NCI-H82 treated with DMSO at 0.1 percent for 48 hours (cell line): ENCODE data around the gene OFD1.

Experiments used
- DNase-seq: peaks from one replicate; lab custom pipeline; 2025; ENCODE audit not compliant: unreplicated experiment; lab: John Stamatoyannopoulos, UW

OFD1 gene

GRCh38 chrX:13793897-13794296, 59.3 kb downstream of the OFD1 start:
- no peak for DNase-seq

- DNase-seq, result no peak
Observed at GRCh38 chrX:13794417-13794816, 59.9 kb downstream of the OFD1 start.

- no peak for DNase-seq
Observed at GRCh38 chrX:13797512-13797911, 63.0 kb downstream of the OFD1 start.

GRCh38 chrX:13798184-13798583, 63.6 kb downstream of the OFD1 start:
- no peak for DNase-seq

GRCh38 chrX:13803116-13803515, 68.6 kb downstream of the OFD1 start:
- DNase-seq, result no peak

- DNase-seq, result no peak
Observed at GRCh38 chrX:13805241-13805640, 70.7 kb downstream of the OFD1 start.

- peak; percentile 38 for DNase-seq
Observed at GRCh38 chrX:13808293-13808692, 73.7 kb downstream of the OFD1 start.

- DNase-seq, result no peak
Observed at GRCh38 chrX:13808865-13809264, 74.3 kb downstream of the OFD1 start.

GRCh38 chrX:13815664-13816063, 81.1 kb downstream of the OFD1 start:
- no peak for DNase-seq

GRCh38 chrX:13816176-13816575, 81.6 kb downstream of the OFD1 start:
- DNase-seq, result no peak

GRCh38 chrX:13816643-13817627, 82.4 kb downstream of the OFD1 start, which contains the start of gene GPM6B:
TSS of gene GPM6B (minus strand) at chrX:13817093. CDS start at chrX:13816904, 189 bp downstream.
- no peak for DNase-seq
